NCI-H82 treated with DMSO at 0.1 percent for 48 hours (cell line): Measurements from ENCODE around the gene HOXA13.

ENCODE experiments used
- DNase-seq: peaks from one replicate; lab custom pipeline; 2025; ENCODE audit not compliant: unreplicated experiment; lab: John Stamatoyannopoulos, UW

Gene HOXA13

DNA sequence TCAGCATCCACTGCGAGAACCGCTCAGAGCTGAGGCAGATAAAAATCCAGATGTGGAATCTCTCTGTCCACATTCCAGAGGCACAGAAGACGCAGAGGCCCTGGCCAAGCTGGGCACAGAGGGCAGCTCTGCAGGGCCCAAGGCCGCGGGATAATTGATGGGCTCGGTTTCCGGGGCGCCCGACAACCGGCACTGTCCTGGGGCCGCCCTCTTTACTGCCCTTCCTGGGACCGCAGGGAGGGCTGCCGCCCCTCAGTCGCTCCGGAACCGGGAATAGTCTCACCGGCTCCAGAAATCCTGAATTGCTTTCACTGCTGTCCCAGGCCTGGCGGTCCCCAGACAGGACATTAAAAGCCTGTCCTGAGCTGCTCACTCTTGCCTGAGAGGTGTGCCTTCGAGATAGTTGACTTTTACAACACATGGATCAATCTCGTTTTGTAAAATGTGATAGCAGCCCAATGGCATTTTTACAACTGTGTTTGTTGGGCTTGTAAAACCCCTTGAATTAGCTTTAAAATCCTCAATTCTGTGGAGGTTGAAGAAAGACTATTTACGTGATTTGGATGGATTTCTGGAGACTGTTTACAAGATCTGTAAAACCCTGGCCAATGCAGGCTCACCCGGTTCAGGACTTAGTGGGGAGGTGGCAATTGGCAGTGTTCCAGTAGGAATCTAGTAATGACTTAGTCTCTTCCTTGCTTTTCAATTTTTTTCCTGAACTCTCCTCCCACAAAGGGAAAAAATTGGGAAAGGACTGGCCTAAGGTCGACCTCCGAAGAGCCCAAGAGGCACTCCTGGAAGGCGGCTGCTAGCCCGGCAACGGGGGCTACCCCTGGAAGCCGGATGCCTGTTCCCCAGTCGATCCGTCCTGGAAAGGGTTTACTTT is 50.9 kb downstream of the HOXA13 start:
- no peak for DNase-seq

DNA sequence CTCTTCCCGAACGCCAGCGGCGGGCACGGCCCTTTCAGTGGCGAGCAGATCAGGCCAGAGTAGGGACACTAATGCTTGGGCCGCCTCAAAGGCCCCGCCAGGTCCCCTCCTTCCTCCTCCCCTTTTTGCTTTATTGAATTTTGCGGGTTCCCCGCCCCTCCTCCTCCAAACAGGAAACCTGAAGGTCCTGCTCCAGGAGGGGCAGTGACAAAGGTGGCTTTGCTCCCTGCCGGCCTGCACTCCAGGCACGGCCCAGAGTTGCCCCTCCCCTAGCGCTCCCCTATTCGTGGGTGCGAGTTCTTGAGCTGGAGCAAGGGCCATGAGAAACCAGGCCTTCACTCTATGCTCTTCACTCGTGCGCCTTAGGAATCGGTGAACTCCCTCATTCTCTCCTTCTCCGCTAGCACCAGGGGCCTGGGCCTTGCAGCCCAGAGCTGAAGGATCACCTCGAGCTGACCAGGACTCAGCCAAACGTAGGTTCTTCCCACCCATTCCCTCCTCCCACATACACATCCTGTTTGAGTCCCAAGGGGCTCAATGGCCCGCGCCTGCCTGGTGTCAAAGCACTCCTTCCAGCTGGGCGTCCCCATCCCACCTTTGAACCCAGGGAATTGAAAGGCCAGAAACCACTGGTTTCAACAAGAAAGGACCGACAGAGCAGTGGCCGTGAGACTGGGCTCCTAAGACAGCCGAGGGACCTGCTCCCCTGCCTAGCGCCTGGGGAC is 51.7 kb downstream of the HOXA13 start:
- DNase-seq = no peak

DNA sequence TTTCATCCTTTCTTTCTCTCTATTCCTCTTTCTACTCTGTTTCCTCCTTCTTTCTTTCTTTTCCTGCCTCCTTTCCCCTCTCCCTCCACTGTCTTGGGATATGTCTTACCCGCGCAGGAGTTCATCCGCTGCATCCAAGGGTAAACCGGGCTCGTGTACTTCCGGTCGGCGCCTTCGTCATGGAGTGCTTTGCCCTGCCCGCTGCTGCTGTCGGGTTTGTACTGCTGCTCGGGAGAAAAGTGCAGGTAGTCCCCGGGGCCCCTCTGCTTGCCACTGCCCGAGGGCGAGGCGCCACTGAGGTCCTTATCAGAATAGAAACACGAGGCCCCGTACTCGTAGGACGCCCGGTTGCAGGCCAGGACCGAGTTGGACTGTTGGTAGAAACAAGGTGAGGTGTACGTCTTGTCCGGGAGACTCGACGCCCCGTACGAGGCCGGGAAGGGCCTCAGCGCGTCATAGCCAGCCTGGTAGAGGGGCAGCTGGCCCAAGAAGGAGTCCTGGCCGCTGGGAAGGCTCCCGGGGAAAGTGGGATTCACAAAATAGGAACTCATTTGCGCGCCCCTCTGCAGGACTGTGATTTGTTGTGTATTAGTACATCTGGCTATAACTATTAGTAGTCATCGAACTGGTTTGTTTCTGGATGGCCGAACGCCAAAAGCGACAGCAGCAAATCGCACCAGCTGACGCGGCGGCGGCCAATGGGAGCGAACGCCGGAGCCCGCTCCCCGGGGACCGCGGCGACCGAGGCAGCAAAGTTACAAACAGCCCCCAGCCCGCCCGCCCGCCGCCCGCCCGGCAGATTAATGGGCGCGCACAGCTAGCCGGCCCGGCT is 52.5 kb downstream of the HOXA13 start, which contains the start of gene HOXA6:
Gene HOXA6 (minus strand): TSS at position 576 of the 832 bp plus-strand sequence. CDS start 25 bp downstream, at position 551.
- no peak for DNase-seq

DNA sequence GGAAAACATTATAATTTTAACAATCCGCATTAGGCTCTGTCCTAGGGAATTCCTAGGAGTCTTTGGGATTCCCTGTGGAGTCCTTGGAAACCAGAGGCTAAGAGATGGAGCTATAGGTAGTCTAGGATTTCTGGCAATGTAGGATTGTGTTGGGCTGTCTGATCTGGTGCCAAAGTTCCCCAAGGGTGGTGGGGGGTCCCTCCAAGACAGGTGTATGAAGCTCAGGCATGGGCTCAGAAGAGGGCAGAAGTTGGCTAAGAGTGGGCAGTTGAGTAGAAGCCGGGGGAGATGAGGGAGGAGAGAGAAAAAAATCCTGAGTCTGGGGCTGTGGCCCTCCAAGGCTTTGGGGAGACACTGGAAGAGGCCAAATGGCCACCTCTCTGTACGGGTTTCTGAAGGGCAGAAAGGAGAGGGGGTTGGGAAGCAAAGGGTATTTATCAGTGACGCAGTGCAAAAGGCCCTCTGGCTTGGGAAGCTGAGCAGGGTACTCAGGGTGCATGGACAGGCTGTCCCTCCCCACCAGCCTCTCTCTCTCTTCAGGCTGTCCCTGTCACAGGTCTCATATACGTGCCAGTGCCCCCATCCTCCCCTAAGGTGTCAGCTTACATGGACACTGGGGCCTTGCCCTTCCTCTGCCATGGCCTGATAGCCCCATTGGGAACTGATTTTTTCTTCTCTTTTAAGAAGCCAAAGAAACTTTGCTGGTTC is 53.2 kb downstream of the HOXA13 start:
- no peak for DNase-seq

DNA sequence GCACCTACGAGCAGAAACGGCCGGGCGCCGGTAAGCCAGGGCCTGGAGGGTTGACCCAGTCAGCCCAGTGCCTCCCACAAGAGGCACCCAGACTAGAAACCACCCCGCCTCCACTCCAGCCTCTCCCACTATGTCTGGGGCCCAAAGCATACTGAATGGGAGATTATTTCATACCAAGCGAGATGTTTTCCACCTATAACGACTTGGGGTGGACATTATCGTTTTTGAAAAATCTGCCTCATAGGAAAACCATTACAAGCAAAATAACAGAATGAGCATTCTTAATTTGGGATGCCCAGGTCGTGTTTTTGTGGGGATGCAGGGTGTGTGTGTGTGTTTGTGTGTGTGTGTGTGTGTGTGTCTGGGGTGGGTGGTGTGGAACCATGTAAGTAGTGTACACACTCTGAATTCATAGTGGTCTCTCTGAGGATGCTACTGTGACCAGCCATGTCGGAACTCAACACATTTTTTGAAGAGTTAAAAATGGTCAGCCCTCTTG is 53.9 kb downstream of the HOXA13 start:
- DNase-seq = no peak

DNA sequence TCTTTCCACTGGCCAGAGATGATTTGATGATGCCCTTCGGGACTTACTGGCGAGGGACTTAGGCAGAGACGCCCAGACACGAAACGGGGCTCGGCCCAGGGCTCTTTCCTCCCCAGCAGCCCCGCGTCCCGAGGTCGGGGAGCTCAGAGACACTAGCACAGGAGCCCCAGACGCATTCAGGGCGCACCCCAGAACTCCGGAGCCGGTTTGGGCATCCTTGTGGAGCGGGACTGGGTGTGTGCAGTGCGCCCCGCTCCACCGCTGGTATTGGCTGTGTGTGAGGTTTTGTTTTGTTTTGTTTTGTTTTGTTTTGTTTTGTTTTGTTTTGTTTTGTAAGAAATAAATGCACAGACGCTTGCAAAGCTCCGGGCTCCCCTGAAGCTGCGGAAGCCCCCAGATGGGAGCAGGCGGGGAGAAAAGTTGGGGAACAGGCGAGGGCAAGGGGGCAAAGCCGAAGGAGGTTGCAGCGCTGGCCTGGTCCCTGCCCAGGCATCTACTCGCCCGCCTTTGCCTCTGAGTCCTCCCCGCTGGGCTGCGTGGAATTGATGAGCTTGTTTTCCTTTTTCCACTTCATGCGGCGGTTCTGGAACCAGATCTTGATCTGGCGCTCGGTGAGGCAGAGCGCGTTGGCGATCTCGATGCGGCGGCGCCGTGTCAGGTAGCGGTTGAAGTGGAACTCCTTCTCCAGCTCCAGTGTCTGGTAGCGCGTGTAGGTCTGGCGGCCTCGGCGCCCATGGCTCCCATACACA is 54.6 kb downstream of the HOXA13 start:
- DNase-seq = no peak

DNA sequence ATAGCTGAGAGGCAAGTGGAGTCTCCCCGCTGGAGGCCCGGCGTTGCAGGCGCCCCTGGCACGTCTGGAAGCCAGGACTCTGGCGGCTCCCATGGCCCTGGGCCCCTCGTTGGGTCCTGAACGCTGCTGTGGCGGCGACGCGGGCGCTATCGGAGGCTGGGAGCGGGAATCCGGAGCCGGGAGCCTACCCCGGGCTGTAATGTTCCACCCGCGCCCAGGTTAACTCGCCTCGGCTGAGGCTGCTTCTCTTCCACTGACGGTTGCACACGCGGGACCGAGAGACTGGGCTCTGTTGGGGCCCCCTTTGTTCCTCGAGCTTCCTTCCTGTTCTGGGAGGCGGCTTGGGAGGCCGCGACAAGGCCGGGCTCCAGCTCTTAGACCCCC is 55.1 kb downstream of the HOXA13 start:
- DNase-seq = no peak
